GM21737 (cell line): ENCODE results near the gene FKBP15.
"Not testable (repeated sequence)": the region's sequence is repeated elsewhere in the genome, so short reads cannot be mapped to it uniquely, and the experiment has no call there.

ENCODE experiments used
- ATAC-seq: cut with Tn5 transposase; IDR thresholded peaks from one replicate; pipeline ENCODE4 v1.9.1; 2021; ENCODE audit warnings: mild to moderate bottlenecking, moderate library complexity; ENCODE audit not compliant: unreplicated experiment

The FKBP15 gene

DNA sequence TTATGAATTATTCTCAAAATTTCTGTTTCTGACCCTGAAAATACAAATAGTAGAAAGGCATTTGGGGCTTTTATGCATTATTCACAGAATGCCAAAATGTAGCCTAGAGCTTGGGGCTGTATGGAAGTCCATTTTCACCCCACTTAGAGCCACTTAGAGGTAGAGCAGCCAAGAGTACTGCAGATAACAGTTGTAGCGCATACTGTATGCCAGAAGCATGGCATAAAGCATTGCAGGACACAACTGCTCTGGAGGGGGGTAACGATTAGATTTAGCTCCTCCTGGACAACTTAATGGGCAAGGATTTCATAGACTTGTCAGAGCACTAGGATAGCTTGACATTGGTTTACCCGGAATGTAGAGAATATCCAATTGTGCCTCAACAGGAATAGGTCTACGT, 15.9 kb upstream of the FKBP15 start:
- no peak for ATAC-seq

DNA sequence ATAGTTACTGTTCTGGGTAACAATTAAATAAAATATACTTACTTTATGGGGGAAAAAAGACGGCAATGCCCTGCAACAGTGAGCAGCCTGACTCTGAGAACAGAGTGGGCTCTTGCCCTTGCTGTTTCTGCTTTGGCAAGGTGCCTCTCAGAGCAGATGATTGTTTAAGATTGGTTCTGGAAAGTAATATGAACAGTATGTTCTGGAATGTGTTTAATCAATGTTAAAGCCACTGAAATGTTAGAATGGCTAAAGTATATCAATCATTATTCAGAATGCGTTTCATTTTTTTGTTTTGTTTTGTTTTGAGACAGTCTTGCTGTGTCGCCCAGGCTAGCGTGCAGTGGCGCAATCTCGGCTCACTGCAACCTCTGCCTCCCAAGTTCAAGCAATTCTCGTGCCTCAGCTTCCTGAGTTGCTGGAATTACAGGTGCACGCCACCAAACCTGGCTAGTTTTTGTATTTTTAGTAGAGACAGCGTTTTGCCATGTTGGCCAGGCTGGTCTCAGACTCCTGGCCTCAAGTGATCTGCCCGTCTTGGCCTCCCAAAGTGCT, 14.7 kb upstream of the FKBP15 start:
- ATAC-seq: not testable (repeated sequence)

DNA sequence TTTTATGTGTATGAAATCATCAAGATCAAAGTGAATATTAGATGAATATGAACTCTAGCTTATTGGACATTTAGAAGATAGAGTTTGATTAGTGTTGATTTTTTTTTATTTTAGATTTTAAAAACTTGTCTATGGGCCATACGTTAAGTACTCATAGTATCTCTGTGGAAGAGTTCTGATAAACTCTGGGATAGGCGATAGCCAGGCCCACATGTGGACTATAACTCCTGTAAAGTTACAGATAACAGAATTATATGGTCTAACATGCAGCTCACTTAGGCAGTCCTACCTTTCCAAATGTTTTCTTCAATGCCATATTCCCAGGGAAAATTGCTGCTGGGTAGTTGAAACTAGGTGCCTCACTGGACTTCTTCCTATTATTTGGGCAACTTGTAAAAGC, 10.6 kb upstream of the FKBP15 start:
- no peak for ATAC-seq

DNA sequence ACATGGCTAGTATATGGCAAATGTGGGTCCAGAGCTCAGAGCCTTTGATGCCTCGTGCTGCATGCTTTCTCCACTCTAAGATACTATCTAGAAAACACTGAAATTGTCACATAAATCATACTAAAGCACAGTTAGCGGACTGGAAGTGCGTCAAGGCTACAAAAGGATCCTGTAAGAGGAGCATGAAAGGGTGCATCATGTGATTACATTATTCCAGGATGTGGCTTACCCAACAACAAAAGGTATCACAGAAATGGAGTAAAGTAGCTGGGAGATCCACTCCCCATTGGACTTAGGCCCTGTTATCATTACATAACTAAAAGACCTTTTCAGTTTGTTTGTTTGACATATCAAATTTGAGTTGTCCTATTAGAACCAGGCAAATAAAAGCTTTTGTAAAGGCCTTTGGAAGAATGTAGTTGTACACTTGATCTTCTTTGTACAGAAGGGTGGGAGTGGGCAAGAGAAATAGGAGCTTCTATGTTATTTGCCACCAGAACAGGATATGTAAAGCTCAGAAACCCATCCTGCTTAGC, 7.1 kb upstream of the FKBP15 start:
- no peak for ATAC-seq

DNA sequence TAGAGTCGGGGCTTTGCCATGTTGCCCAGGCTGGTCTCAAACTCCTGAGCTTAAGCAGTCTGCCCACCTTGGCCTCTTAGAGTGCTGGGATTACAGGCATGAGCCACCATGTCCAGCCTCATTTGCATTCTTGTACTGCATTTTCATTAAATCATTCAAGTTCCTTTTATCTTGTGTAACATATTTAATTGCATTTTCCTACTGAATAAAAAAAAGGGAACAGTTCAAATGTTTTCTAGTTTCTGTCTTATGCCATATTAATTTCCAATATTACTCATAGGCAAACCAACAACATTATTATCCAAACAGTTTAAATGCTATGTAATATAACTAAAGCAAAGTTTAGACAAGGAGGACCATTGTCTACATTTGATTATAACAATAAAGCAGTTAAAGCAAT, 6.4 kb upstream of the FKBP15 start:
- no peak for ATAC-seq

DNA sequence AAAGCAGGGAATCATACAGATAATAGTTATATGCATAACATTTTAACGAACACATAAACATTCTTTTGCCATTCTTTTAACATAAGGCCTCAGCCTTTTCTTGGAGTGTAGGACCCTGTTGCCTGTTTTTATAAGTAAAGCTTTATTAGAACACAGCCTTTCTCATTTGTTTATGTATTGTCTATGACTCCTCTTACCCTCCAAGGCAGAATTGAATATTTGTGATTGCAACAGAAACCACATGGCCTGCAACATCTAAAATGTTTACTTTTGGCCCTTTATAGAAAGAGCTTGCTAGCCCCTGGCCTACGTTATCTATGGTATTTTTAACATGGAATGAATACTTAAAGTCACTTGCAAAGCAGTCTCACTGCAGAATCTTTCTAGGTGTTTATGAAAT, 2.9 kb upstream of the FKBP15 start:
- no peak for ATAC-seq

DNA sequence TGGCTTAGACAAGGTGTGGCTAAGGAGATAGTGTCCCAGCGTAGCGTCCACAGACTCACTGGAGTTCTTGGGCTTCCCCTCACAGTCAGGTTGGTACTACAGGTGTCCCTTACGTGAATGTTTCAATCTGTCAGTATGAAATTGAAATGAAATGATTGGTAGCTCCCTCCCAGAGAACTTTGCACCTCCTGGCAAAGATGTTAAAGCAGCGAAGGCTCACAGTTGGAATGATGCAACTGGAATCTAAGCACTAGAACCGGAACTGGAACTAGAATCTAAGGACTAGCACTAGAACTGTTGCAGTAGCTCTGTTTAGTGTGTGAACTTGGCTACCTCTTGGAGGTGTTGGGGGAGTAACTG, 1.4 kb upstream of the FKBP15 start:
- no peak for ATAC-seq

DNA sequence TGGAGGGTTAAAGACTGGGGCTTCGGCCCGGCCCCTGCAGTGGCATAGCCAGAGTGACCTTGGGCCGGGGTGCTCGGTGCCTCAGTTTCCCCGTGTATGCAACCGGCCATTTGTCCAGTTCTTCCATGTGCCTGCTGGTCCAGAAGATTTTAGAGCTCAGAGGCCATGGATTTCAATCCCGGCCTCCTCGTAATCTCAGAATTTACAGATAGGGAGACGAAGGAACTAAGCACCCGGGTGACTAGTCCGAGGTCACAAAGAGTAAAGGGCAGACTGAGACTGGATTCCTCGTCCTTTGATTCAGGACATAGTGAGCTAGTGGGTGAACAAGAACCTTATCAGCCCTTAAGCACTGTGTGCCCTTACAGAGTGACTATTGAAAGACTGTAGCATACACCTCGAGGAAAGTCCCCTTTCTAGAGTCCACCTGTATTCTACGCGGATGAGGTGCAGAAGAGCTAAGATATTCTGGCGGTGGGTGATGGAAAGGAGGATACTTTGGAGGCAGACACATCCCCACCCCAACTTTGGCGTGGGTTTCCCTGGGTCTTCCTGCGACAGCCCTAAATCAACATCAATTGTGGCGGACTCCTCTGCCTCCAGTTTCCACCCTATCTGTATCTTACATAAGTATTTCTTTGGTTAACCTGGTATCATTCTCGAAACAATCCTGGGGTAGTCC, 864 bp upstream of the FKBP15 start:
- no peak for ATAC-seq

DNA sequence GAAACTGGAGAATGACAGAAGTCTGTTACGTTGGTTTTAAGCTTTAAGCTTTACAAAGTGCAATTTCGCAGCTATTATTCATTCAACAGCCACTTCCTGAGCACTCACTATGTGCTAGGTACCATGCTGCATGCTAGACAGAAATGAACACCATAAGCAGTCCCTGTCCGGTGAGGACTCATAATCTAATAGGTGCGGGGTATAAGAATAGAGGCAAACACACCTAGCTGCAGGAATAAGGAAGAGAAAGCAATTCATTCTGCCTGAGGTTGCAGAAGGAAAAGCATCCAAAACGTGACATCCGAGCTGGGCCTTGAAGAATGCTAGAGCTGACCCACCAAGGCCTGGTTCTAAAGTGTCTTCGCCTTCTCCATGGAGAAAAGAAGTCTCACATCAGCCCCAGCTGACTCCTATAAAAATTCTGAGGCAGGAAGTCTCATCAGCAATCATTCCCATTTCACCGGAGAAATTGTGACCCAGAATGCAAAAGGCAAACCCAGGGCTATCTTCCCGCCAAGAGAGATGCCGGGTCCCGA, 542 bp downstream of the FKBP15 start:
- no peak for ATAC-seq

DNA sequence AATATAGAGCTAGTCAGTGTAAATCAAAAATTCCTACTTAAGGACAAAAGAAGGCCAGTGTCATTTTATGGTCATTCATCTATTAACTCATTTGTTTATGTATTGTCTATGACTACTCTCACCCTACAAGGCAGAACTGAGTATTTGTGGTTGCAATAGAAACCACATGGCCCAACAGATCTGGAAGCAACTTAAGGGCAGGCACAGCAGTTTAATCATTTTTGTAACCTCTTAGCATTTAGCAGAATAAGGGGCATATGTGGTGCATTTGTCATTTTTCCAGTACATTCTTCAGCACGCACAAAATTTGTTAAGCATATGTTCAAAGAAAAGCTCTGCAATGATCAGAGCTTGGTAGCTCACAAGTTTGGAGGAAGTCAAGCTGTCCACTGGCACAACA, 1.1 kb downstream of the FKBP15 start:
- peak; percentile 53 for ATAC-seq

DNA sequence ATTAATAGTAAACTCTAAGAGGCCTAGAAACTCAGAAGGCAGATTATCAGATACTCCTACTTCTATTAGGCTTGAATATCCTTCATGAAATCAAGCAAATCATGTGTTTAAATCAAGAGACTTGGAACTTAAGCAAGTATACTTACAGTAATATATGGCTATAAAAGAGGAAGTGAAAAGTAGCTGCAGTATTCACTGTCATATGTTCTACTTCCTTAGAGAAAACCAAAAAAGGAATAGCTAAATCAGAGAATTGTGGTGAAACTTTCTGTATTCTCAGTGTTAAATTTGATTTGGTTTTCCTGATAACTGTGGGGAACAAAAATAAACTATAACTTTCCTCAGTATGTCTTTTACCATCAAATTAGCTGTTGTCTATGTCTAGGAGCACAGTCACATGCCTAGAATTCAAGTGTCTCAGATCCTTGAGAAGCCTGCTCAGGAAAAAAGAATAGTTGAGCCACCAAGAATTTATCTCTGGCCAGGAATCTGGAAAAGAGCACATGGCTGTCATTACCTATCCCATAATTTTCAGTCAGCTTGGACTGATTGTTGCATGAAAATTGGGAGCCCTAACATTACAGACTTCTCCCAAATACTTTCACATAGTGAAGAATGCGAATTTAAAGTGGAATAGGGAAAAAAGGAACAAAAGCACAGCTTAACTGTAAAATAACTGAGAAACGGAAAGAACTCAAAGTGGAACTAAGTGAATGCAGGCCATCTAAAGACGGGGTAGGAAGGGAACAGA, 1.7 kb downstream of the FKBP15 start:
- peak; percentile 32 for ATAC-seq

DNA sequence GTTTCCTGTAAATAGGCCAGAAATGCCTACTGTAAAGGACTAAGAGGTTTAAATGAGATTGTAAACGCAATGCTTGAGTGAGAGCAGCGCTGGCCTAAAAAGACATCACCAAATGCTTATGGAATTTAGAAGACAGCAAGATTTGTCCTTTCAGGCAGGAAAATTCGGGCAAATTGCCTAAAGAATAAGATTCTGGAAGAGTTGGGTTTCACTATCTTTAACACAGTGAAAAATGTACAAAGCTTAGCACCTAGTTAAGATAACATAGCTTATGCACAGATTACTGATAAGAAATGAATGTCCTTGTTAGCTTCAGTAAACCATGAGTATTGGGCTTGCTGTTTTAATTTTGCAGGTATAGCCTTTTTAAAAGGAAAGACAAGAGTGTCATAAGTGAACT, 4.7 kb downstream of the FKBP15 start:
- ATAC-seq: no peak

DNA sequence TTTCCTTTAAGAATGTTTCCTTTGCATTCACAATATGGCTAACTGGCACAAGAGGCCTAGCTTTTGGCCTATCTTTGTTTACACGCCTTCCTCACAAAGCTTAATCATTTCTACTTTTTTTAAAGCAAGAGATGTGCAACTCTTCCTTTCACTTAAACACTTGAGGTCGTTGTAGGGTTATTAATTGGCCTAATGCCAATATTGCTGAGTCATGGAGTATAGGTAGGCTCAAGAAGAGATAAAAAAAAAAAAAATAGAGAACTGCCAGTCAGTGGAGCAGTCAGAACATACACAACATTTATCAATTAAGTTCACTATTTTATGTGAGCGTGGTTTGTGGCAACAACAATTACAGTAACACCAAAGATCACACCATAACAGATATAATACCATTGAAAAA, 5.9 kb downstream of the FKBP15 start:
- ATAC-seq: no peak

DNA sequence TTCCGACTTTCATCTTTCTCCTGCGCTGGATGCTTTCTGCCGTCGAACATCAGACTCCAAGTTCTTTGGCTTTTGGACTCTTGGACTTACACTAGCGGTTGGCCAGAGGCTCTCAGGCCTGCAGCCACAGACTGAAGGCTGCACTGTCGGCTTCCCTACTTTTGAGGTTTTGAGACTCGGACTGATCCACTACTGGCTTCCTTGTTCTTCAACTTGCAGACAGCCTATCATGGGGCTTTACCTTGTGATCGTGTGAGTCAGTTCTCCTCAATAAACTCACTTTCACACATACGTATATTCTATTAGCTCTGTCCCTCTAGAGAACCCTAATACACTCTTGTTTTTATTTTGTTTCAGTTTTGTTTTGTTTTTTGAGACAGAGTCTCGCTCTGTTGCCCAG, 10.3 kb downstream of the FKBP15 start:
- no peak for ATAC-seq

DNA sequence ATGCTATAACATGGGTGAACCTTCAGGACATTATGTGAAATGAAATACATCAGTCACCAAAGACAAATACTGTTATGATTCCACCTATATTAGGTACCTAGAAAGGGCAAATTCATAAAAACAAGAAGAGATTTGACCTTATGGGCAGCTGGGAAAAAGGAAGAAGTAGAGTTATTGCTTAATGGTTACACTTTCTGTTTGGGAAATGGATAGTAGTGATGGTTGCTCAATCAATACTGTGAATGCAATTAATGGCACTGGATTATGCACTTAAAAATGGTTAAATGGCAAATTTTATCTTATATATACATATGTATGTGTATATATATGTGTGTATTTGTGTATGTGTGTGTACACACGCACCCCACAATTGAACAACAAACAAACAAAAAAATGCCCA, 15.2 kb downstream of the FKBP15 start:
- no peak for ATAC-seq

DNA sequence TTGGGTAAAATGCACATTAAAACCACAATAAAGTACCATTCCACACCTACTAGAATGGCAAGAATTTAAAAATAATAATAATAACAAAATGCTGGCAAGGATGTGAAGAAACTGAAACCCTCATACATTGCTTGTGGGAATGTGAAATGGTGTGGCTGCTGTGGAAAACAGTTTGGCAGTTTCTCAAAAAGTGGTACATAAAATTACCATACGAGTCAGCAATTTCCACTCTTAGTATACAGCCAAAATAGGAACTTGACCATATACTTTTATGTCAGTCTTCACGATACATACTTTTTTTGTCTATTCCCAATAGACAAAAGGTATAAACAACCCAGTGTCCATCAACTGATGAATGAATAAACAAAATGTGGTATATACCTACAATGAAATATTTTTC, 15.6 kb downstream of the FKBP15 start:
- ATAC-seq: no peak

DNA sequence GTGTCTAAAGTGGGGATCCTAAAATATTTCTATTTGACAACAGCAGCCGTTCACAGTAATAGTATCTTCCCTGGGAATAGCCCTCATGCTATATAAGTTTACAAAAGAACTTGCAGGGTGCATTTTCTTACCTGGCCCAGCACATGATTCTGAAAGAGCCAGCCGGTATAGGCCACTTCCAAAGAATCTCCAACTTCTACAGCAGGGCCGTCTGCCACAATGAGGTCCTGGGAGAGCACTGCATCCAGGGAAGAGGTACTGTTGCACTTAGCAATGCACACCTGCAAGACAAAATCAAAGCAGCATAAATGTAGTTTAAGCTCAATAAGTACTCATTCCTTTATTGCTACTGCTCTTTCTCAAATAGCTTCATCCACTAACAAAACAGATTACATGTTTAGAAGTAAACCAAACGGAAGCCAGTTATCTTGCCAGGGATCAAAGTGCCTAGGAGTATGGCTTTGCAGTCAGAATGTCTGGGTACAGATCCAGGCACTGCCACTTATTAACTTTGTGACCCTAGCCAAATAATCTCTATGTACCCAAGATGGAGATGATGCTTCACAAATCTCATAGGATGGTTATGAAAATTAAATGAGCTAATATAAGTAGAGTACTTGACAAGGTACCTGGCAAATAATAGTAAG, 21.3 kb downstream of the FKBP15 start:
- ATAC-seq: no peak

DNA sequence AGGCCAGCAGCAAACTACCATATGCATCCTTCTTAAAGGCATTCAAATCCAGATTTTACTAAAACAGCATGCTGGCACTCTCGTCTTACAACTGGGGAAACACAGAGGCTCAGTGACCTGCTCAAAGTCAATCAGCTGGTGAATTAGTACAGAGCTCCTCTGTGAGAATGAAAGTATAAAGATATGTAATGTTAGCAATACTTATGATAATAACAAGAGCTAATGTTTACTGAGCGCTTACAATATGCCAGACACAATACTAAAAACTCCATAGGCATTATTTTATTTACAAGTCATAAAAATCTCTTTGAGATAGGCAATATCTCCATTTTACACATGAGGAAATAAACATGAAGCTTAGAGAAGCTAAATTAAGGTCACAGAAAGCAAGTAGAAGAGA, 28.6 kb downstream of the FKBP15 start:
- no peak for ATAC-seq

DNA sequence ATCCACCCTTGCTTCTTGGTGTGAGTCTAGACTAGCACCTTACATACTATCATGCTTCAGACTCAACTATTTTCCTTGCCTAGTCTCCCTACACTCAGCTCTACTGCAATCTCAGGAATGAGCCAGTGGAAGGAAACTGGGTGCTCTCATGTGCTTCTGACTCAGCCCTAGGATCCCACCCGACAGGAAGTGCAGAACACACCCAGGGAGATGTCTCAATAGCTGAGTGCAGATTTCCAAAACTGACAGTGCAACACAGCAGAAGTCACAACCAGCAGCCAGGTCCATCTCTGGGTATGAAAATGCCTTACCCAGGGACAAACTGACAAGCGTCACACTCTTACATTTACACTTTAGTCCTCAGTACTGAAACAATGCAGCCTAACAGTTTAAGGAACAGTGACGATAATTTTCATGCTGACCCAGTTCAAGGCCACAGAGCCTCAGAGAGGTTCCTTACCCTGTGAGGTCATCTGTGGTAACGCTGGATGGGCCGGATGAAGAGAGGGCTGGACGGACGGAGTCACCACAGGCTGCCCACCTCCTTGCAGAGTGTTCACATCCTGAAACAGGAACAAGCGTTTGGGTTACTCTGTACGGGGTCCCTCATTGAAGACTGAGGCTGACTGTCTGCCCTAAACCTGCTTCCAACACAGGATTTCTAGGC, 33.0 kb downstream of the FKBP15 start:
- ATAC-seq: no peak

DNA sequence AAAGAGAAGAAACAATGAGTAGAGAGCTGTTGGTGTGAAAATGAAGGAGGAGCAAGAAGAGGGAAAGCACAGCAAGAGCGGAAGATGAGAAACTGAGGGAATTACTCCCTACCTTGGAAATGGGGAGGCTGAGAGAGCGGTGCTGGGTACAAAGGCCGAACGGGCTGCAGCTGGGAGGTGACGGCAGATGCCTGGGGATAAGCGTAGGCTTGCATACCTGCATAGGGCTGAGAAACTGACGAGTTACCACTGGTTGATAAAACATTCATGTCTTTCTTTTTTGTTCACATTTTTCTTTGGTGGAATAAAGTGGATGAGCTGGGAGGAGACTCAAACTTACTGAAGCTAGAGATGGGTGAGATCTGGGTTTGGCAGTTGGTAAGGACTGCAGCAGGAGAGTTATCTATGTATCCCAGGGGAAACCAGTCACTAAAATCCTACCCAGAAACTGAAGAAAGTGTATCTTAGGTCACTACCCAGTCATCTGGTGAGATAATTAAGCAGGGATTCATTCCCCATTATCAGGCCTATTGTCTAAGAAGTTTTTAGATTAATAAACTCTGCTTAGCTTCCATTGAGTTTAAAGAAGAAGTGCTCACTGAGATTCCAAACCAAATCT, 34.8 kb downstream of the FKBP15 start:
- no peak for ATAC-seq

DNA sequence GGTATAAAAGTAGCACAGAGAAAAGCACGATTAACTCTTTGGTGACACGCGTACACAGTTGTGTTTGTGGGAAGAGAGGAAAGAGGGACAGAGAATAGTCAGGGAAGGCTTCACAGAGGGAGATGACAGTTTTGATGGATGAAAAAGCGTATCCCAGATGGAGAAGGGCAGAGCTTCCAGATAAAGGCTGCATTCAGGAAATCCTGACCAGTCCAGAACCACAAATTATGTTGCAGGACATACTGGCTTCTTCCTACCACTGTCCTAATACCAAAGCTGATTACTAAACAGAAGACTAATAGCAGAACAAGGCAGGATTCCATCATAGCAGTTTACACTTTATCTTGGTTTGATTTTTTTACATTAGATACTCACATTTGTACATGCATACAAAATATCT, 35.8 kb downstream of the FKBP15 start:
- ATAC-seq: no peak
